Measurements from ENCODE around the gene RAI14.
"Not testable (repeated sequence)": the region's sequence is repeated elsewhere in the genome, so short reads cannot be mapped to it uniquely, and the experiment has no call there.

Gene RAI14

DNA sequence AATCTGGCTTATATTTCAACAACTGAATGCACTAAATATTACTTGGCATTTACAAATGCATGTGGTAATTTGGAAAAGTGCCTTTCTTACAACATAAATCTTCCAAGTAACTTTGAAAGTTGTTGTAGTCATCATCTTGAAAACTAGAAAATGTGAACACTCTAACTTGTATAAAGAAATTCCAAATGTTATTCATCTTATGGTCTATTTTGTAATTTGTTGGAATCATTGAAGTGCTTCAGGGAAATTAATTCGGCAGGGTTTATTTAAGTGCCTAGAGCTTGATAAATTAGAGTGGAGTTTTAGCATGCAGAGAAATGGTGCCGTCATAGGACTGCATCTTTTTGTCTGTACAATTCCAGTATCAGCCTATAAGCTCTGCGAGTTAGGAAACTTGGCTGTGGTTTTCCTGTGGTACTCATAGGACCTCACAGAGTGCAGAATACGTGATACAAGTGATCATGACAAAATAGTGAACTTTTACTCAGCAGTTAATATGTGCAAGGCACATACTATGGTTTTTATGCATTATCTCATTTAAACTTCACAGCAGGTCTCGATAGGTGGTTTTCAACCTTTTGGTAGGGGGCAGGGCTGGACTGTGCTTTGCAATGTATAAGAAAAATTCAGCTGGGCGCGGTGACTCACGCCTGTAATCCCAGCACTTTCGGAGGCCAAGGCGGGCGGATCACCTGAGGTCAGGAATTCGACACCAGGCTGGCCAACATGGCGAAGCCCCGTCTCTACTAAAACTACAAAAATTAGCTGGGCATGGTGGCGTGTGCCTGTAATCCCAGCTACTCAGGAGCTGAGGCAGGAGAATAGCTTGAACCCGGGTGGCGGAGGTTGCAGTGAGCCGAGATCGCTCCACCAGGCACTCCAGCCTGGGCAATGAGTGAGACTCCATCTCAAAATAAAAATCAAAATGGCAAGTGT lies 79.6 kb downstream of the RAI14 start:
- H3K4me3 ChIP-seq (ENCODE audit: low read length) = no peak overlapping the region
- no peak for TF ChIP-seq ZNF274 (IDR thresholded peaks at IDR 0.05; ENCODE audit: low read depth, low read length)

- no peak for TF ChIP-seq ZNF274 (IDR thresholded peaks at IDR 0.05; ENCODE audit: low read depth, low read length)
- no peak overlapping the region for H3K4me3 ChIP-seq (ENCODE audit: low read length)
Measured at GRCh38 chr5:34736445-34737115, 80.5 kb downstream of the RAI14 start.

GRCh38 chr5:34737731-34738130 lies 81.6 kb downstream of the RAI14 start:
- TF ChIP-seq ZNF274 (IDR thresholded peaks at IDR 0.05; ENCODE audit: low read depth, low read length) = no peak
- no peak overlapping the region for H3K4me3 ChIP-seq (ENCODE audit: low read length)

DNA sequence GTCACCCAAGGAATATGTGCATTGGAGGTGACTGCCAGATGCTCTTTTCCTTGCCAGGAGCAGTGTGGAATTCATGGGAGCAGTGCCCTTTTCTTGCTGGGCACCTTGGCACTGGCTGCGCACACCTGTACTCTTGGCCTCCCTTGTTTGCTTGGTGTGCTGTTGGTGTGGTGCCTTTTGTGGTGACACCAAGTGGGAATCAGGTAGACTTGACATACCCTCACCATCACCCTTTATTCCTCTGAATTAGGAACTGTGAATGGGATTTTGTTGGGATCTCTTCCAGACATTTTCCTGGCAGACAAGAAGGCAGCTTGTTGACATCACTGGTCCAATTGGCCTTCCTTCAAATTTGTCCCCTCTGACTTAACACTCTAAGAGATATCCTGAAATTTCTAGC lies 82.3 kb downstream of the RAI14 start:
- H3K4me3 ChIP-seq (ENCODE audit: low read length) = no peak overlapping the region
- no peak for TF ChIP-seq ZNF274 (IDR thresholded peaks at IDR 0.05; ENCODE audit: low read depth, low read length)

- H3K4me3 ChIP-seq (ENCODE audit: low read length) = no peak overlapping the region
- no peak for TF ChIP-seq ZNF274 (IDR thresholded peaks at IDR 0.05; ENCODE audit: low read depth, low read length)
Measured at GRCh38 chr5:34740389-34740806, 84.3 kb downstream of the RAI14 start.

DNA sequence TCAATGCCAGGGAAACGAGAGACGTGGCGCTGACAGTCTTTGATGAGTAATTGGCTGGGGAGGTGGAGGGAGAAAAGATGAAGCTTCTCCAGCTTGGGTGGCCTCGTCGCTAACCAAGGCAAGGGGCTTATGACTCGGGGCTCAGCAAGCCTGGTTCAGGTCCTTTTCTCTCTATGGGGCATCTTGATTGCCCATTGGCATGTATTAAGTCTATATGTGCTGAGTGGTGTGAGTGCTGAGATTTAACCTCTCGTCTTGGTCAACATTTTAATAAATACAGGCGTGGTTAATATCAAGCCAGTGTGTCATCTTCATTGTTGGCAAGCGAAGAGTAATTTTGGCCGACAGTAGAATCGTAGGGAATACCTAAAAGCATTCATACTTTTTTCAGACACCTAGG lies 85.9 kb downstream of the RAI14 start:
- no peak for TF ChIP-seq ZNF274 (IDR thresholded peaks at IDR 0.05; ENCODE audit: low read depth, low read length)
- H3K4me3 ChIP-seq (ENCODE audit: low read length) = no peak overlapping the region

- H3K4me3 ChIP-seq (ENCODE audit: low read length) = no peak overlapping the region
Measured at GRCh38 chr5:34743878-34744277, 87.8 kb downstream of the RAI14 start.

DNA sequence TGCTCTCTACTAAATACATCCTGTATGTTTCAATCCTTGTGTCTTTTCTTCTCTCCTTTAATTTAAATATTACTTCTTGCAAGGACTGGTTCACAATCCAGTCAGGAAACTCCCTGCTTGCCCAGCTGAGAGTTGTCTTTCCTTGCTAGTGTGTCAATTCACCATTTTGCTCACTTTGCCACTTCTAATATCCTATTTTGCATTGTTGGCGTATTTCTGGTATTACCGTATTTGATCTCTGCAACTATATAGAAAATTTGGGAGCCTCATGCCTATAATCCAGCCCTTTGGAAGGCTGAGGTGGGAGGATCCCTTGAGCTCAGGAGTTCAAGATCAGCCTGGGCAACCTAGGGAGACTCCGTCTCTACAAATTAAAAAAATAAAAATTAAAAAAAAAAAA lies 92.3 kb downstream of the RAI14 start:
- no peak for TF ChIP-seq ZNF274 (IDR thresholded peaks at IDR 0.05; ENCODE audit: low read depth, low read length)
- H3K4me3 ChIP-seq (ENCODE audit: low read length) = no peak overlapping the region

More at GRCh38 chr5:34743878-34744277, 87.8 kb downstream of the RAI14 start:
- no peak for TF ChIP-seq ZNF274 (IDR thresholded peaks at IDR 0.05; ENCODE audit: low read depth, low read length)

DNA sequence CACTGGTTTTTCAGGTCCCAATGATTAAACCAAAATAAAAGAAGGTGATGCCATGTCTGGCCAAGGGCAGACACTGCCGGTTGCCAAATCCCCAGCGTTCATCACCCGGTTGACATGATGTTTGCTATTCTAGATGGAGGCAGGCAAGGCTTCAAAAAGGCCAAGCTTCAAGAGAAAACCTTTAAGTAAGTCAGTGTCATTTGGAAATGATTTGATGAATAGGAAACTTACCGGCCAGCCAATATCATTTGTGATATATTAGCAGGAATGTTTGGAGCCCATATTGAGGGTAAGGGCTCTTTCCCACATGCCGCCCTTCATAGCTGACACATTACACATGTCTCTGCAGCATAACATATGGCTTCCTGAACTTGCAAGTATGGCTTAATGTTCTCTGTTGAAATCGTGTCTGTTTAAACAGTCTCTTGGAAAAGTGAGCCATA lies 93.3 kb downstream of the RAI14 start:
- no peak for TF ChIP-seq ZNF274 (IDR thresholded peaks at IDR 0.05; ENCODE audit: low read depth, low read length)
- no peak overlapping the region for H3K4me3 ChIP-seq (ENCODE audit: low read length)

DNA sequence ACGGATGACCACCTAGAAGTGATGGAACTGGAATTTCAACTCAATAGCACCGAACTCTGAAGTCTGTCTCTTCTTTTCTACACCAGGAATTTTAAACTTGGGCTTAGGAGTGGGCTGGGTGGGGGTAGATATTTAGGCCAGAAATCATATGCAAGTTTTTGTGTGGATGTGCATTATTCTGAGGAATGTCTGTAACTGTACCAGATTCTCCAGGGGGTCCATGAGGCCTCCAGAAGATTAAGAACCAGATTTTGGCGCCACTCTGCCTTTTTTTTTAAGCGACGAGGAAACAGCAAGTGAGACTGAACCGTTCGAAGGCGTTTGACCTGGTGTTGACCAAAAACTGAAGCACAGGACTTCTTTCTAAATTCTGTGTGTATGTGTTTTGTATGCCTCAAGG lies 94.1 kb downstream of the RAI14 start:
- TF ChIP-seq ZNF274 (IDR thresholded peaks at IDR 0.05; ENCODE audit: low read depth, low read length) = no peak
- H3K4me3 ChIP-seq (ENCODE audit: low read length) = no peak overlapping the region

DNA sequence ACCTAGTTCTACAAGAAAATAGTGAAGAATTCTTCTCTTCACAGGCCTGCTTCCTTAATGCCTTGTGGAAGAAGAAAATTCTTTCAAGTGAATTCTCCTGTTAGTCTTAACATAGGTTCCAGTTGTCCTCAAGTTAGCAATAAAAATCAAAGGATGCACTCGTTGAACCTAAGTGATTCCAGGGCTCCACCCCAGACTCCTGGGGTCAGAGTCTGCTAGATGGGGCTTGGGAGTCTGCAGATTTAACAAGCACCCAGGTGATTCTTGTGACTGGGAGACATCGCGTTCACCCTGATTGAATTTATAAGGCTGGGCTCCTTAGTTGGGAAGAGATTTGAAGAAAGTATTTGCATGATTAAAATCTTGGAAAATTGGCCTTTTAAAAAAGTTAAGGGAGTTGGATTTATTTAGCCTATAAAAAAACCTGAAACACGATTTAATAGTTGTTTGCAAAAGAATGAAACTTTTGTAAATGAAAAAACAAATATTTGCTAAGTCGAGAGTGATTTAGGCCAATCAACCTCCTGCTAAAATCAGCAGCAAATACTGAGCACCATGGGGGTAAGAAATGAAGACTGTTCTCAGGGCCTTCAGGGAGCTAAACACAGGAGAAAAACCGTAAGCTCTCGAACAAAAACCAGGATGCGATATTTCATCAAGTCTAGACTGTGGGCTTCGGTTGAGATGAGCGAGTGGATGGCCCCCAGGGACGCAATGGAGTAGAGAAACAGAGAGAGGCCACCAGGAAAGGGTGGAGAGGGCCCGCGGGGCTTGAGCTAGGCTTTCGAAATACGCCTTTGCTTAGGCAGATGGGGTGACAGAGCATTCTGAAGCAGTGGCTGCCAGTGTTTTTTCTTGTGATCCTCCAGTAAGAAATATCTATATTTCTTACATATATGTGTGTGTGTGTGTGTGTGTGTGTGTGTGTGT lies 95.9 kb downstream of the RAI14 start:
- TF ChIP-seq ZNF274 (IDR thresholded peaks at IDR 0.05; ENCODE audit: low read depth, low read length) = no peak

GRCh38 chr5:34753236-34753635 lies 97.1 kb downstream of the RAI14 start:
- H3K4me3 ChIP-seq (ENCODE audit: low read length) = not testable (repeated sequence)

More for the DNA sequence above, 95.9 kb downstream of the RAI14 start:
- H3K4me3 ChIP-seq (ENCODE audit: low read length) = no peak overlapping the region

DNA sequence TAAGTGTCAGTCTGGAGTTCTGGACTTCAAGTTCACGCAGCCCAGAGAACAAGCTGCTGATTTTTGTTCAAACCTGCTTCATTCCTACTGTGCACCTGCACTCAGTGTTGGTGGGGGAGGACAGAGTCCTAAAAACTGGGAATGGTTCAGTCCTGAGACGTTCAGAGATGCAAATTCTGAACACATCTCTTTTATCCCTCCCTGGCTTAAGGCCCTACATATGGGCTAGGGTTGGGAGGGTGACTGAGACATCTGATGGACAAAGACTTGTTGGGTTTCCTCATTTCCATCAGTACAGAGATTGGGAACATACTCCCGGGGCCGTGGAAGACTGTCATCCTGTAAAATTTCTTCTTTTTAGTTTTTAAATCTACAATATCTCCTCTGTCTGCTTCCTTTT lies 99.8 kb downstream of the RAI14 start:
- TF ChIP-seq ZNF274 (IDR thresholded peaks at IDR 0.05; ENCODE audit: low read depth, low read length) = no peak
- no peak overlapping the region for H3K4me3 ChIP-seq (ENCODE audit: low read length)
